LNCaP clone FGC (cell line): Measurements from ENCODE around the gene FADS1.
A peak's percentile ranks its signal among the peaks of the same experiment; 100 is the strongest.

Experiments
- DNase-seq: peaks from one replicate; pipeline ENCODE4 v3.0.0-alpha.2; 2011; ENCODE audit warnings: low read depth
- H3K4me3 ChIP-seq: 2 replicates; pipeline ENCODE4 v1.5.1; 2011; ENCODE audit warnings: mild to moderate bottlenecking, low read depth, low read length, control low read depth
- CTCF ChIP-seq: IDR thresholded peaks from 2 replicates; pipeline ENCODE4 v1.5.1; 2012; ENCODE audit warnings: mild to moderate bottlenecking; ENCODE audit not compliant: control insufficient read depth, insufficient read depth; ENCODE audit errors: extremely low read depth

FADS1 gene

GRCh38 chr11:61803889-61804647, 12.7 kb downstream of the FADS1 start:
- H3K4me3 ChIP-seq: no peak overlapping the region
- no peak for DNase-seq
- no peak for TF ChIP-seq CTCF

GRCh38 chr11:61802605-61803004, 14.2 kb downstream of the FADS1 start:
- TF ChIP-seq CTCF: no peak
- H3K4me3 ChIP-seq: no peak overlapping the region
- no peak for DNase-seq

GRCh38 chr11:61800331-61801281, 16.2 kb downstream of the FADS1 start:
- no peak for DNase-seq
- no peak for TF ChIP-seq CTCF

DNA sequence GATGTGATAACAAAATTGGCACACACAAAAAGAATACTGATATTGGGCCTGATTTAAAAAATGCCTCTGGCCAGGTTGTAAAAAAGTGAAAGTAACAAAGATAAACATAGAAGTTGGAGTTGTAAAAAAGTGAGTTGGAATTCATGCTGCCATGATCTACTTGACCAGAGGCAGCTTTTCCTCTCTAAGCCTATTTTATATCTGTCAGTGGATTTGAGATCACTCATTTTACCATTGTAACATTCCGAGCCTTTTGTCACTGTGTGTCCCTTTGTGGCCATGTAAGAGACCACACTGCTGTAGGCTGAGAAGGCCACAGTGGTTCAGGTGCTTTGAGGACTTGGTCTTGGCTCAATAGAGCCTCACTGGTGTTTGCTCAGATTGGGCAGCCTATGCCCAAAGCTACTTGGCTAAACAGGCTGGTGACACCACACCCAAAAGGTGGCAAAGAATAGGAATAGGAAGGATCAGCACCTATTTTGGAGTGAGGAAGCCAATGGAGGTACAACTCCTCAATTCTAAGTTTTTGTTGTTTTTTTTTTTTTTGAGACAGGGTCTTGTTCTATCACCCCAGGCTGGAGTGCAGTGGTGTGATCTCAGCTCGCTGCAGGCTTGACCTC, 17.0 kb downstream of the FADS1 start:
- H3K4me3 ChIP-seq: no peak overlapping the region
- no peak for TF ChIP-seq CTCF
- no peak for DNase-seq

More at GRCh38 chr11:61800331-61801281, 16.2 kb downstream of the FADS1 start:
- H3K4me3 ChIP-seq: no peak overlapping the region

DNA sequence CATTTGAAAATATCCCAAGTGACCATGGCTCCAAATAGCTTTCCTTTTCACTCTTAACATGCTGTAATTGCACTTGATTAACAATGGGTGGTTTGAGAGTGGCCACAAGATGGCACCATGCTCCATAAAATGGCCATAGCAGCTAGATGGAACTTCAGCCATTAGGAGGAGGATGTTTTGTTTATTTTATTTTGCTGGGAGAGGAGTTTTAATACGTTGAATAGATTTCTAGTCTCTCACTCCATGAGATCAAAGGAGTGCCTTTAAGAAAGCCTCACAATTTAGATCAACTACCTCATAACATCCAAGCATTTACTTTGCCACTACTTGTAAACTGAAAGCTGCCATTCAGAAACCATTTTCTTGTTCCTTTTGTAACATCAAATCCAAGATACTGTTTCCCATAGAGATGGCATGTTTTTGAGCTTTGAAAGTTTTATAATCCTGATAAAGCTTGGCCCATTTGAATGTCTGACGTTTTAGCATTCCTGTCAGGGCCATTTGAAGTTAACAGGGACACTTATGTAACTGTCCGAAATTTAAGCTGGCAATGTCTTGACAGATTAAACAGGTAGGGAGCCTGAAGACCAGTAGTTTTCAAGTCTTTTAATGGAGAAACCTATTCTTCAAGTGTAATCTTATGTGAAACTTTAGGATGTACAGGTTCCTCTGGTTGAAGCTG, 19.4 kb downstream of the FADS1 start:
- peak; percentile 68 for DNase-seq
- H3K4me3 ChIP-seq: no peak overlapping the region
- peak; percentile 95 for TF ChIP-seq CTCF

DNA sequence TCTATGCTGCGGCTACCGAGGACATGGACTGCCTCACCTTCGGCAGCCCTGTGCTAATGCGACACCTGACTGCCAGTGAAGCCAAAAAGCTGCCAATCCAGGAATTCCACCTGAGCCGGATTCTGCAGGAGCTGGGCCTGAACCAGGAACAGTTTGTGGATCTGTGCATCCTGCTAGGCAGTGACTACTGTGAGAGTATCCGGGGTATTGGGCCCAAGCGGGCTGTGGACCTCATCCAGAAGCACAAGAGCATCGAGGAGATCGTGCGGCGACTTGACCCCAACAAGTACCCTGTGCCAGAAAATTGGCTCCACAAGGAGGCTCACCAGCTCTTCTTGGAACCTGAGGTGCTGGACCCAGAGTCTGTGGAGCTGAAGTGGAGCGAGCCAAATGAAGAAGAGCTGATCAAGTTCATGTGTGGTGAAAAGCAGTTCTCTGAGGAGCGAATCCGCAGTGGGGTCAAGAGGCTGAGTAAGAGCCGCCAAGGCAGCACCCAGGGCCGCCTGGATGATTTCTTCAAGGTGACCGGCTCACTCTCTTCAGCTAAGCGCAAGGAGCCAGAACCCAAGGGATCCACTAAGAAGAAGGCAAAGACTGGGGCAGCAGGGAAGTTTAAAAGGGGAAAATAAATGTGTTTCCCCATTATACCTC, 20.8 kb downstream of the FADS1 start:
- TF ChIP-seq CTCF: no peak
- H3K4me3 ChIP-seq: no peak overlapping the region
- no peak for DNase-seq
